GM19351 (cell line): Measurements from ENCODE around the gene DYRK1B.

ENCODE experiments used
- ATAC-seq: cut with Tn5 transposase; IDR thresholded peaks from one replicate; pipeline ENCODE4 v1.9.1; 2021; ENCODE audit warnings: mild to moderate bottlenecking, moderate library complexity; ENCODE audit not compliant: unreplicated experiment

The DYRK1B gene

GRCh38 chr19:39832341-39833083 lies 1.4 kb downstream of the DYRK1B start:
- no peak for ATAC-seq

GRCh38 chr19:39831679-39832078 lies 2.3 kb downstream of the DYRK1B start:
- ATAC-seq = no peak

GRCh38 chr19:39830847-39831246 lies 3.1 kb downstream of the DYRK1B start:
- no peak for ATAC-seq

- ATAC-seq = no peak
These were observed 3.6 kb downstream of the DYRK1B start for GRCh38 chr19:39830406-39830805.

DNA sequence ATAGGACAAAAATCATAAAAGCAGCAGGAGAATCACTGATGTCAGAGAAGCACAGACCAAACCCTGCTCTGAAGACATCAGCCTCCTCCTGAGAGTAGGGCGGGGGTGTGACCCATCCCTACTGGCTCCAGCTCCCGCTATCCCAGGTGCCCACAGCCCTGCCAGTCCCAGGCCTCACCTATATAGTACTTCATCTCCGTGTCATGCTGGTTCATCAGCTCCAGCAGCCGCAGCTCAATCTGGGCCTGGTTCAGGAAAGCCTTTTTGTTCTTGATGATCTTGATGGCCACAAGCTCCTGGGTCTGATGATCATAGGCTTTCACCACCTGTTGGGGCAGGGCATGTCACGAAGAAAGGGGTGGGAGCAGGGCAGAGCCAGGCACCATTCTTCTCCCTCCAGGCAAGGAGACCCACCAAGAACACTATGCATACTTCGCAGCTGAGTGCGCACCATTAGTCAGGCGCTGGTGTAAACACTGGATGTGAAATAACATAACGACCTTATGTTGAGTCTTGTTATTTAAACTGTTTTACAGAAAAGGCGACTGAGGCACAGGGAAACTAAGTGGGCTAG lies 4.2 kb downstream of the DYRK1B start:
- no peak for ATAC-seq

DNA sequence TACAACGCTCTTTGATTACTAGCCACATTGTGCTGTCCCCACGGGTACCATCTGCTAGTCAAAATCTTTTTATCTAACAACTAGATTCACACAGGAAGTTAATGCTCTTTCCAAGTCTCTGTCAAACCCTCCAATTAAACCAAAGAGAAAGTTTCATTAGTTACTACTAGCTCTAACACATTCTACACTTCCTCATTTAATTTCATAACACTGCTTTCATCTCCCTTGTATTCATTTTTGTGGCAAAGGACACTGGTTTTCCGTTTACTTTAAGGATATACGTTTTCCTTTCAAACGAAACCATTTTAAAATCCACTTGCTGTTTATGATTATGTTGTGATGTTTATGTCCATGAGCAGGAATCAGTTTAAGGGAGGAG lies 5.3 kb downstream of the DYRK1B start:
- no peak for ATAC-seq

DNA sequence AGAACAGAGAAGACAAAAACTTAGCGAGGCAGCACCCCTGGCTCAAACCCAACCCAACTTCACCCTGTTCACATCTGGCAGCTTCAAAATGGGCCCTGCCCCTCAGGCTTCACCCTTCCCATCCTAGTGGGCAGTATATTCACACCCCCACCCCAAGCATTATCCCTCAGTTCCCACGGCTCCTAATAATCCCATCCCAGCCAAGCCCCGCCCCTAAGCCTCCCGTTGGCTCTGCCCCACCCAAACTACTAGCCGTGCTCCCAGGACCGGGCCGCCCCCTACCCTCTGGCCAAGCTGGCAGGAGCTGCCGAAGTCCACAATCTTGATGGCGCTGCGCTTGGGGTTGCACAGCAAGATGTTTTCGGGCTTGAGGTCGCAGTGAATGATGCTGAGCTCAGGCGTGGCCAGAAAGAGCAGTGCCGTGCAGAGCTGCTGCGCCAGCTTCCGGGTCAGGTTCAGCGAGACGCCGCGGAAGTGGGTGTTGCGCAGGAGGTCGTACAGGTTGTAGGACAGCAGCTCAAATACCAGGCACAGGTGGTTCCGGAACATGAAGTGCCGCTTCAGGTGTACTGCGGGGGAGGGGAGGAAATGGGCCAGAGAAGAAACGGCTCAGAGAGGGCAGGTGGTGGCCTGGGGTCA lies 5.8 kb downstream of the DYRK1B start:
- ATAC-seq = no peak

- ATAC-seq = no peak
These were observed 6.7 kb downstream of the DYRK1B start for GRCh38 chr19:39827216-39827615.

DNA sequence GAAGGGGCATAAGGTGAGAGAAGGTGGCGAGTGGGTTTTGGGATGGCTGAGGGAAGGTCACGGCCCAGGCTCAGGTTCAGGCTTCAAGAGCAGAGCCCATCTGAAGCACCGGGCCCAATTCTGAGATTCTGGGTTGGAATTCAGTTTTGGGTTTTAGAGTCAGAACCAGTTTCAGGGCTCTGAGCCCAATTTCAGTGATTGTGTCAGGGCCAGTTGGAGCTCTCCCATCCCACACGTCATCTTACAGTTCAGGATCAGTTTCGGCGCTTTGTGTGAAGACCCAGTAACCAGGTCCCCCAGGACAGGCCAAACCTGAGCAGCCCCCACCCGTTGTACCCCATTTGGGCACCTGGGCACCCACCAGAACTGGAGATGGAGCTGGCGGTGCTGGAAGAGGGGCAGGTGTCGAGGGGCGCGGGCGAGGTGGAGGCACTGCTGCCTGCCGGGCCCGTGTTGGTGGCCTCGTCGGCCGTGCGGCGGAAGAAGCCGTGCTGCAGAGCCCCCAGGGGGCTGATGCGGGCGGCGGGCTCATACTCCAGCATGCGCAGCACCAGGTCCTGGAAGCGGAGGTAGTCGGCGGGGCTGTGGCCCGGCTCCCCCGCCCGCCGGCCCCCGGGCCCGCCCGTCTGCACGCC lies 7.5 kb downstream of the DYRK1B start:
- ATAC-seq = no peak

DNA sequence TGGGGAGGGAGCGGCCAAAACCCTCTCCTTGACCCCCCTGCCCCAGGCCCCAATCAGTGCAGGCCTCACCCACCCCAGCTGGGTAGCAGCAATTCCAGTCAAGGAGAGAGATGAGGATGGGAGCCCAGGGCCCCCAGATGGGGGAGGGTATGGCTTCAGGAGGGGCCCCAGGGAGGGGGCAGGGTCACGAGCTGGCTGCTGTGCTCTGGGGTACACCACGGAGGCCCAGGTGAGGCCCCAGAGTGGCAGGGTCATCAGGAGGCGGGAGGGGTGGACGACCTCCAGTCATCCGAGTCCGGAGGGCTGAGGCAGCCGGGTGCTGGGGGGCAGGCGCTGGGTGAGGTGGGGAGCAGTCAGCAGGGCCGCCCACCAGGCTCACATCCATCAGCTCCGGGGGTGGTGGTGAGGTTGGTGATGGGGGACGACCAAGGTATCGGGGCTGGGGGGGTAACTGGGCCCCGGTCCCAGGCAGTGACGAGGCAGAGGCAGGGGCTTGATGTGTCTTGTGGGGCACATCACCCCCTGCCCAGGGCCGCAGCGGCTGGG lies 8.4 kb downstream of the DYRK1B start:
- ATAC-seq = no peak

- ATAC-seq = no peak
These were observed 8.9 kb downstream of the DYRK1B start for GRCh38 chr19:39825093-39825463.

DNA sequence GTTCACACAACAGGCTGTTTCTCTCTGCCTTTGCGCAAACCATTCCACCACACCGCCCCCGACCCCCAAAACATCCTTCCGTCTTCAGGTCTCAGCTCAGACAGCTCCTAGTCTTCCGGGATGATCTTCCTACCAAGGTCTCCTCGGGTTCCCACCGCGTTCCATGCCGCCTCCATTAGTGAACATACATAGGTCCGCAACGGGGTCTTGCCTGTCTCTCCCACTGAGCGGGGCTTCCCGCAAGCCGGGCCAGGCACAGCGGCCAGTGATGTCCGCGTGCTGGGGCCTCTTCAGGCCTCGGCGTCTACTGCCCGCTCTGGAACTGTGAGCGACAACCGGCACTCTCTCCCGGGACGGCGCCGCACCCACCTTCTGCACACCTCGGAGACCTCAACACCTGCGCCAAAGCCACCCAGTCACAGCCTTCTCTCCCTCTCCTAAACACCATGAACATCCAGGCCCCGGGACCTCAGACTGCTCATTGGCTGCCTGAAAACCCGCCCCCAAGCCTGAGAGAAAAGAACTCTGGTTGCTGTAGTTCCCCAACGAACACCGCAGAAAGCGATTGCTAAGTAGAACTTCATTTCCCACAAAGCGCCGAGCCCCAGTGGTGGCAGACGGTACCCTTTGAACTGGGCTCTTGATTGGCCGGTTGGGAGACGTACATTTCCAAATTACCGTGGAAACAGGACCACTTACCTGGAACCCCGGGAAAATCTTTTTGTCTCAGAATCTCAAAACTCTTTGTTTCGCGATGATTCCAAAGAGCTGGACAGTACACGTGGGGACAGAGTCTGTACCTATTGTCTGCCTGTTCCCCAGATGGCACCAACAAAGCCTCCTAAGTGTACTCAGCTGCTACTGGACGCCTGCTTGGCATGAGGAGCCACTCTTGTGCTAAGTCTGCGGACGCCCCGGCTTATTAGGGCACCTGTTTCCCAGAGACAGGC lies 9.5 kb downstream of the DYRK1B start:
- peak; percentile 60 for ATAC-seq

DNA sequence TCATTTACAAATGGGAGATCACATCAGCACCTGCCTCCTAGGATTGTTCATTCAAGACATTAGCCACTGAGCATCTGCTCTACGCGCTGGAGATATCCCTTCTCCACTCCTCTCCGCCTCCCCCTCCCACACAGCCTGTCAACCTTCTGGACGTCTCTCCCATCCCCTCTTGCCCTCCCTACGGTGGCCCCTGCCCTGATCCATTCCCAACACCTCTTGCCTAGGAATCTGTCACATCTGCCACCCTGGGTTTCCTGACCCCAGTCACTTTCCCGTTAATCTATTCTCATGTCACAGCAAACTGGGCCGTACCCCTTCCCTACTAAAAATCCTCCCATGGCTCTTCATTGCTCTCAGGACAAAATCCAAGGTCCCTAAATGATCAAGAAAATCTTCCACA lies 10.3 kb downstream of the DYRK1B start:
- ATAC-seq = no peak

GRCh38 chr19:39820696-39821095 lies 13.3 kb downstream of the DYRK1B start:
- ATAC-seq = no peak

DNA sequence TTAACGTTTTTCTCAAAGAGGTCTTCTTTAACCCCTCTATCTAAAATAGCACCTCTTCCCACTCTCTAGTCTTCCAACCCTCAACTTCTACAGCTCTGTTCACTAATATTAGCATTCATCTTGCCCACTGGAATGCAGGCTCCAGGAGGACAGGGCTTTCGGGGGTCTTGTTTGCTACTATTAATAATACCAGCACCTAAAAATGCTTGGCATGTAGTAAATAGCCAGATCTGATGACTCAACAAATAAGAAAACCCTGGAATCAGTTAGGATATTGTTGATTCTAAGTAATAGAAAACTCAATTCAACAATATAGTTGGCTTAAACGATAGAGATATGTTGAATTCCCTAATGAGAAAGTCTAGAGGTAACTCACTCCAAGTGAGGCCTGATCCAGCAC lies 14.2 kb downstream of the DYRK1B start:
- no peak for ATAC-seq

DNA sequence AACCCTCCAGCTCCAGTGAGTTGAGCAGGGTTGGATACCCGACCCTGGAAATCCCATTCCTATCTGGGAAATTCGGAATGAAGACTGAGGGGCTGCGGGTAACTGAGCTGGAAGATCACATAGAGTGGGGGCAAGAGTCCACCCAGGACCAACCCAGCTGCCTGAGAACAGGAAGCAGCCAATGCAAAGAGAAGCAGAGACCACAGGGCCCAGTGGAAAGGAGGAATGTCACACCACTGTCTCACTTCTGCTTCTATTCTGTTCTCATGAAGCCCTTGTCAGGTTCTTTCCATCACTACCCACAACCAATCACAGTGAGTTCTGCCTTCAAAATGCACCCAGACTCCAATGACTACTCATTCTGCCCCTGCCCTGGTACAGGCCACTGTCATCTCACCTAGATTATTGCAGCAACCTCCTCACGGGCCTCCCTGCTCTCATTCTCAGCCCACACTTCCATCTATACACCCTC lies 15.3 kb downstream of the DYRK1B start:
- peak; percentile 69 for ATAC-seq

DNA sequence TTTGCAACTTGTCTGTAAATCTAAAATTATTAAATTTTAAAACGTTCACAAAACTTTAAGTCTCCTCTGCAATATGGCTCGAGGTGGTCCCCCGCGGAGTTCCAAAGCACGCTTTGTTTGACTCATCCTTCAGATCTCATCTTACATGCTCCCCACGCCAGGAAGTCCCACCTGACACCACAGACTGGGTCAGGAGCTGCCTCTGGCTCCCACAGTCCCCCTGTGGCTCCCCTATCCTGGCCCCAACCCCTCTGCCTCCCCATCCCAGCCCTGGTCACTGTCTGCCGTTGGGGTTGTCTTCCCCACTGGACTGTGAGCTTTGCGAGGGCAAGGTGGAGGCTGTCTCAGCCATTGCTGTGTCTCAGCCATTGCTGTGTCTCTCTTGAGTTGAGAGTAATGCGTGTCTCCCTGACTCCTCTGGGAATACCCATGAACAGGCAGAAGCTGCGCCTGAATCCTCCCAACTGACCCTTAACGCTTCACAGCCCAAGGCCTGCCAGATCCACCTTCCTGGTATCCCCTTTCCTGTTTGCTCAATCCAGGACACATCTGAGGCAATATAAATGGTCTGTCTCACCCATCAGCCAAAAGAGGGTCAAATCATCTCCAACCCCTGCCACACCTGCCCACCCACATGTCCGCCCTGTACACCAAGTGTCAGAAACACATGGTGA lies 15.9 kb downstream of the DYRK1B start:
- no peak for ATAC-seq

GRCh38 chr19:39816287-39817048 lies 17.5 kb downstream of the DYRK1B start:
- ATAC-seq = no peak

- ATAC-seq = no peak
These were observed 19.4 kb downstream of the DYRK1B start for GRCh38 chr19:39814595-39814994.
